HG03039 (cell line): ENCODE results near the gene GUSB.
"Not testable (repeated sequence)": the region's sequence is repeated elsewhere in the genome, so short reads cannot be mapped to it uniquely, and the experiment has no call there.

ENCODE experiments used
- ATAC-seq: cut with Tn5 transposase; IDR thresholded peaks from one replicate; pipeline ENCODE4 v1.9.1; 2021; ENCODE audit warnings: mild to moderate bottlenecking, moderate library complexity; ENCODE audit not compliant: unreplicated experiment

Gene GUSB

GRCh38 chr7:65975814-65976445 is 6.1 kb downstream of the GUSB start:
- no peak for ATAC-seq

GRCh38 chr7:65974876-65975275 is 7.1 kb downstream of the GUSB start:
- no peak for ATAC-seq

- ATAC-seq, result no peak
These were observed 7.7 kb downstream of the GUSB start for GRCh38 chr7:65974191-65974801.

- no peak for ATAC-seq
These were observed 9.0 kb downstream of the GUSB start for GRCh38 chr7:65972976-65973375.

- ATAC-seq, result no peak
These were observed 11.0 kb downstream of the GUSB start for GRCh38 chr7:65971021-65971420.

- ATAC-seq, result no peak
These were observed 13.5 kb downstream of the GUSB start for GRCh38 chr7:65968256-65969185.

GRCh38 chr7:65967361-65968155 is 14.5 kb downstream of the GUSB start:
- no peak for ATAC-seq

- no peak for ATAC-seq
These were observed 15.9 kb downstream of the GUSB start for GRCh38 chr7:65966146-65966545.

- ATAC-seq, result not testable (repeated sequence)
These were observed 17.3 kb downstream of the GUSB start for GRCh38 chr7:65964671-65965070.

- ATAC-seq, result no peak
These were observed 20.0 kb downstream of the GUSB start for GRCh38 chr7:65962033-65962432.

- no peak for ATAC-seq
These were observed 21.5 kb downstream of the GUSB start for GRCh38 chr7:65960351-65961074.

GRCh38 chr7:65955718-65956117 is 26.3 kb downstream of the GUSB start:
- no peak for ATAC-seq

GRCh38 chr7:65953890-65954450 is 28.0 kb downstream of the GUSB start:
- ATAC-seq, result no peak

- ATAC-seq, result no peak
These were observed 28.9 kb downstream of the GUSB start for GRCh38 chr7:65953001-65953720.

GRCh38 chr7:65951837-65952578 is 30.0 kb downstream of the GUSB start:
- ATAC-seq, result no peak

GRCh38 chr7:65946904-65947303 is 35.1 kb downstream of the GUSB start:
- ATAC-seq, result no peak

- not testable (repeated sequence) for ATAC-seq
These were observed 36.2 kb downstream of the GUSB start for GRCh38 chr7:65945787-65946186.

GRCh38 chr7:65938336-65938895 is 43.6 kb downstream of the GUSB start:
- no peak for ATAC-seq
